SU-DHL-6 (cell line): ENCODE results near the gene MSANTD1.

Experiments used
- CTCF ChIP-seq: fragments of 200-600 bp; sonication (generic); IDR thresholded peaks from one replicate; pipeline ENCODE4 v1.5.1; 2017; ENCODE audit warnings: antibody characterized with exemption, mild to moderate bottlenecking, low read length, moderate library complexity; ENCODE audit not compliant: insufficient read depth, poor library complexity, severe bottlenecking
- EZH2phosphoT487 ChIP-seq: fragments of 200-600 bp; sonication (generic), shearing (Covaris generic); conservative IDR thresholded peaks from 2 replicates; pipeline ENCODE4 v1.6.1; 2018; ENCODE audit warnings: mild to moderate bottlenecking, antibody characterized with exemption, low read length, moderate library complexity, mixed read lengths

DNA sequence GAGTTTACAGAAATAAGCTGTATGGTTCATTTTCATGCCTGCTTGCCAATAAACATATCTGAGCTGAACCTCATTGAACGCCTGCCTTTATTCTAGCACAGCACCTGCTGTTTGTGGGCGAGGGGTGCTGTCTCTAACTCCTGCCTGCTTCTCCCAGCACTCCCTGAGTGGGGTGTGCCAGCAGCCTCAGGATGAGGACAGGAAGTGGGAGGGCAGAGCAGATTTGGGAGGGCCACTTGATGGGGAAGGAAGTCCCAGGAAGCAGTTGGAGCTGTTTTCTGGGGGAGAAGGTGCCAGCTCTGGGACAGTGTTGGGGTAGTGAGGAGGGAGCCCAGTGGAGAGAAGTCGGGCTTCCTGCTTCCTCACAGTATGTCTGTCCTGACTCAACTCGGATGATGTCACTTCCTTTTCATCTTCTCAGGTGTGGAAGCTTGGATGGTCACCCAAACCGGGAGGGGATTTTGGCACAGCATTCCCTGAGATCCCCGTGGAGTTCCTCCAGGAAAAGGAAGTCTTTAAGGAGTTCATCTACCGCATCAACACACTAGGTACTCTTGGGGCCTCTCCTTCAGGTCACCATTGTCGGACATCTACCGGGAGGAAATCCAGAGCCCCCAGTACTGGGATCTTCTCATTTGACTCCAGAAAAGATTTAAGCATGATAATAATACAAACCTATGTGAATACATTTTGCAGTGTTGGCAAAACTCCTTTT, 29.0 kb upstream of the MSANTD1 start:
- no peak for TF ChIP-seq CTCF
- no peak for TF ChIP-seq EZH2phosphoT487
